Measurements from ENCODE around the gene KLF16.

GRCh38 chr19:1849886-1850398, 13.4 kb downstream of the KLF16 start:
- TF ChIP-seq CTCF (IDR thresholded peaks at IDR 0.05; ENCODE audit: low read length) = no peak
- TF ChIP-seq EZH2 (IDR thresholded peaks at IDR 0.05; ENCODE audit: borderline replicate concordance, low read length) = no peak

Data from OCI-LY1 (cell line).